KMS-11 (cell line): Measurements from ENCODE around the gene PTPMT1.
A peak's percentile ranks its signal among the peaks of the same experiment; 100 is the strongest.
"Not testable (repeated sequence)": the region's sequence is repeated elsewhere in the genome, so short reads cannot be mapped to it uniquely, and the experiment has no call there.

Experiments
- H2AFZ ChIP-seq: fragments of 200-600 bp; sonication (generic); 2 replicates; pipeline ENCODE4 v1.6.1; 2016; ENCODE audit warnings: antibody characterized with exemption, mixed run types, low read depth
- H3K27ac ChIP-seq: fragments of 200-600 bp; sonication (generic); 2 replicates; pipeline ENCODE4 v1.6.1; 2016; ENCODE audit warnings: mild to moderate bottlenecking, mixed run types
- H3K27me3 ChIP-seq: fragments of 200-600 bp; sonication (generic); 2 replicates; pipeline ENCODE4 v1.6.1; 2017; ENCODE audit warnings: mild to moderate bottlenecking, low read depth, mixed run types, moderate library complexity; ENCODE audit not compliant: insufficient read depth
- H3K36me3 ChIP-seq: fragments of 200-600 bp; sonication (generic); 2 replicates; pipeline ENCODE4 v1.6.1; 2017; ENCODE audit warnings: mild to moderate bottlenecking, mixed run types; ENCODE audit not compliant: insufficient read depth
- H3K4me1 ChIP-seq: fragments of 200-600 bp; sonication (generic); 2 replicates; pipeline ENCODE4 v1.6.1; 2016; ENCODE audit warnings: mild to moderate bottlenecking, low read depth, mixed run types; ENCODE audit not compliant: poor library complexity, severe bottlenecking
- H3K4me2 ChIP-seq: fragments of 200-600 bp; sonication (generic); 2 replicates; pipeline ENCODE4 v1.7.0; 2016; ENCODE audit warnings: mild to moderate bottlenecking, mixed run types
- H3K4me3 ChIP-seq: fragments of 200-600 bp; sonication (generic); IDR thresholded peaks from 2 replicates; pipeline ENCODE4 v1.6.1; 2017; ENCODE audit warnings: low read depth, low read length, mixed read lengths; ENCODE audit not compliant: insufficient read depth
- H3K79me2 ChIP-seq: fragments of 200-600 bp; sonication (generic); 2 replicates; pipeline ENCODE4 v1.6.1; 2016; ENCODE audit warnings: low read depth, mixed run types; ENCODE audit not compliant: insufficient read depth
- H3K9ac ChIP-seq: fragments of 200-600 bp; sonication (generic); 2 replicates; pipeline ENCODE4 v1.6.1; 2016; ENCODE audit warnings: mild to moderate bottlenecking, mixed run types
- H4K20me1 ChIP-seq: fragments of 200-600 bp; sonication (generic); 2 replicates; pipeline ENCODE4 v1.6.1; 2016; ENCODE audit warnings: mild to moderate bottlenecking, mixed run types; ENCODE audit not compliant: insufficient read depth
- TF ChIP-seq, protein P1 (sequence below): fragments of 200-600 bp; sonication (generic); conservative IDR thresholded peaks from 2 replicates; pipeline ENCODE4 v1.6.1; 2017; ENCODE audit warnings: low read depth, mild to moderate bottlenecking, antibody characterized with exemption, low read length, moderate library complexity, mixed read lengths

PTPMT1 gene

DNA sequence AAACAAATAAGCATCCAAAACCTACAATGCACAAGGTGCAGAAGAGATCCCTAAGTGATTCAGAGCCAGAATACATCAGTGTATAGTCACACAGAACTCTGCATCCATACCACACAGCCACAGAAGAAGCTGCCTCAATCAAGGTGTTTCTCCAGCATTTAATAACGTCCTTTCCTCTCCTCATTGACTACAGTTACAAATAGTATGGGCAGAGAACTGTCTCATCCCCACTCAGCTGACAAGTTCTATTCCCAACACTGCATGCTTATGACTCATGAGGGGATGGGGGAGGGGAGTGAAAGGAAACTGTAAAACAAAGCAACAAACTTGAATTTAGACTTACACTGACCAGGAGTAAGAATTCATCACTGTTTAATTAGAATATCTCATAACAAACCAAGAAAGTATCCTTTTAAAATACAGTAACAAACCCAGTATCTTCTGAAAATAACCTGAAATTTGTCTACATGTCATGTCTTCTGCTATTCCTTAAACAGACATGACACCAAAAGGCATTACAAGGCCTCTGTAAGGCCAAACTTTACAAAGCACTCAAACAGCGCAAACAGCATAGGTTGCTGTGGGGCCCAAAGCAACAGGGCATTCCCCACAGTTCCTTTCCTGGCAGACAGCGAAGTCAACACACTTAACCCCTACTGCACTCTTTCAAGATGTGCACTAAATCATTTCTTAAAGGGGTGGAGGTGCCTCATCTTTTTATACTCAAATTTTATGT lies 41.7 kb upstream of the PTPMT1 start:
- Histone ChIP-seq H3K27me3 (no peaks in the 10 kb centered on the region), H3K4me1 (peaks cover 96% of the 10 kb centered on the region), H3K36me3 (no peaks in the 10 kb centered on the region), H3K79me2 (peaks cover 100% of the 10 kb centered on the region), H4K20me1 (peaks cover 13% of the 10 kb centered on the region), H2AFZ (no peak overlapping the region), H3K27ac (peak overlapping the region; percentile 75), H3K9ac (peak overlapping the region; percentile 41; the same call in 1 of the 2 replicates), H3K4me3 (no peak overlapping the region), H3K4me2 (peak overlapping the region; percentile 84)
- TF ChIP-seq, protein P1, sequence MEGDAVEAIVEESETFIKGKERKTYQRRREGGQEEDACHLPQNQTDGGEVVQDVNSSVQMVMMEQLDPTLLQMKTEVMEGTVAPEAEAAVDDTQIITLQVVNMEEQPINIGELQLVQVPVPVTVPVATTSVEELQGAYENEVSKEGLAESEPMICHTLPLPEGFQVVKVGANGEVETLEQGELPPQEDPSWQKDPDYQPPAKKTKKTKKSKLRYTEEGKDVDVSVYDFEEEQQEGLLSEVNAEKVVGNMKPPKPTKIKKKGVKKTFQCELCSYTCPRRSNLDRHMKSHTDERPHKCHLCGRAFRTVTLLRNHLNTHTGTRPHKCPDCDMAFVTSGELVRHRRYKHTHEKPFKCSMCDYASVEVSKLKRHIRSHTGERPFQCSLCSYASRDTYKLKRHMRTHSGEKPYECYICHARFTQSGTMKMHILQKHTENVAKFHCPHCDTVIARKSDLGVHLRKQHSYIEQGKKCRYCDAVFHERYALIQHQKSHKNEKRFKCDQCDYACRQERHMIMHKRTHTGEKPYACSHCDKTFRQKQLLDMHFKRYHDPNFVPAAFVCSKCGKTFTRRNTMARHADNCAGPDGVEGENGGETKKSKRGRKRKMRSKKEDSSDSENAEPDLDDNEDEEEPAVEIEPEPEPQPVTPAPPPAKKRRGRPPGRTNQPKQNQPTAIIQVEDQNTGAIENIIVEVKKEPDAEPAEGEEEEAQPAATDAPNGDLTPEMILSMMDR: no peak

DNA sequence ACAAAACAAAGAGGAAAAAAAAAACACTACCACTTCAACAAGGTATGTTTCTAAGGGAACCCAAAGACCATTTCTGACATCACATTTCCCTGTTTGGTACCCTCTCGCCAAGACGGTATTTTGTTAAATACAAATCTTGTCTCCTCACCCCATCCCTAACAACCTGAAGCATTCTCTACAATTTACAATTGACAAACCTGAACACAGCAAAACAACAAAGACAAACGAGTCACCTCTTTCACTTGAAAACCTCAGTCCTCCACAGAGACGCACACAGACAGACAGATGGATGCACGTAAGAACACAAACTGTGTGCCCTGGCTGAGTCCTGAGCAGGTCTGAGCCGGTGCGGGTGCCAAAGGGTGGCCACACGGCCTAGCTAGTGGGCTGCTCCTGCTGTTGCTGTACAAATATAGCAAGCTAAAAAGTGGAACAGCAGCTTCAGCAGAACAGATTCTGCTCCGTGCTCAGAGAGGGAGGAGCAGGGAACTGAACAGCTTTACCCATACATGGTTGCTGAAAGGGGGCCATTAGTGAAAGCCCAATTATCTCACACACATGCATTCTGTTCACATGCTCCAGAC lies 41.0 kb upstream of the PTPMT1 start:
- H3K27me3 ChIP-seq: no peaks in the 10 kb centered on the region
- H3K4me3 ChIP-seq: no peak overlapping the region
- H3K9ac ChIP-seq: peak overlapping the region; percentile 41; the same call in 1 of the 2 replicates
- H3K79me2 ChIP-seq: peaks cover 100% of the 10 kb centered on the region
- peaks cover 99% of the 10 kb centered on the region for H3K4me1 ChIP-seq
- peaks cover 13% of the 10 kb centered on the region for H4K20me1 ChIP-seq
- peak overlapping the region; percentile 75 for H3K27ac ChIP-seq
- no peak overlapping the region for H2AFZ ChIP-seq
- TF ChIP-seq, protein P1: no peak
- no peaks in the 10 kb centered on the region for H3K36me3 ChIP-seq
- H3K4me2 ChIP-seq: peak overlapping the region; percentile 84

GRCh38 chr11:47526032-47526431 lies 39.4 kb upstream of the PTPMT1 start:
- H4K20me1 ChIP-seq: peaks cover 16% of the 10 kb centered on the region
- H3K4me1 ChIP-seq: peaks cover 96% of the 10 kb centered on the region
- peak overlapping the region; percentile 17; the same call in 1 of the 2 replicates for H3K9ac ChIP-seq
- not testable (repeated sequence) for H3K36me3 ChIP-seq, H2AFZ ChIP-seq, H3K4me3 ChIP-seq, H3K27me3 ChIP-seq
- H3K4me2 ChIP-seq: peak overlapping the region; percentile 84
- H3K27ac ChIP-seq: peak overlapping the region; percentile 75
- peaks cover 100% of the 10 kb centered on the region for H3K79me2 ChIP-seq

DNA sequence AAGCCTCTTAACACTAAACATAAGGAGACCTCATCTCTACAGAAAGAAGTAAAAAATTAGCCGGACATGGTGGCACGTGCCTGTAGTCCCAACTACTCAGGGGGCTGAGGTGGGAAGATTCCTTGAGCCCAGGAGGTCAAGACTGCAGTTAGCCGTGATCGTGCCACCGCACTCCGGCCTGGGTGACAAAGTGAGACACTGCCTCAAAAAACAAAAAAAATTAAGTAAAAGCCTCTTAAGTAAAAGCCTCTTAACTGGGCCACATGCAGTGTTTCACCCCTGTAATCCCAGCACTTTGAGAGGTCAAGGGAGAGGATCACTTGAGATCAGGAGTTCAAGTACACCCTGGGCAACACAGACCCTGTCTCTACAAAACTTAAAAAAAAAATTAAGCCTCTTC lies 38.2 kb upstream of the PTPMT1 start:
- 0 out of 2 replicates have a peak, but pooled peaks cover 3% of the 10 kb centered on the region for H3K36me3 ChIP-seq
- H3K4me3 ChIP-seq: no peak overlapping the region
- TF ChIP-seq, protein P1: no peak
- H2AFZ ChIP-seq: no peak overlapping the region
- no peaks in the 10 kb centered on the region for H3K27me3 ChIP-seq
- H4K20me1 ChIP-seq: peaks cover 17% of the 10 kb centered on the region
- H3K27ac ChIP-seq: peak overlapping the region; percentile 75
- peak overlapping the region; percentile 84; the same call in 1 of the 2 replicates for H3K4me2 ChIP-seq
- peaks cover 100% of the 10 kb centered on the region for H3K79me2 ChIP-seq
- H3K4me1 ChIP-seq: peaks cover 95% of the 10 kb centered on the region
- H3K9ac ChIP-seq: peak overlapping the region; percentile 17; the same call in 1 of the 2 replicates
